Measurements from ENCODE around the gene GUCY2F.

- TF ChIP-seq, protein P1, sequence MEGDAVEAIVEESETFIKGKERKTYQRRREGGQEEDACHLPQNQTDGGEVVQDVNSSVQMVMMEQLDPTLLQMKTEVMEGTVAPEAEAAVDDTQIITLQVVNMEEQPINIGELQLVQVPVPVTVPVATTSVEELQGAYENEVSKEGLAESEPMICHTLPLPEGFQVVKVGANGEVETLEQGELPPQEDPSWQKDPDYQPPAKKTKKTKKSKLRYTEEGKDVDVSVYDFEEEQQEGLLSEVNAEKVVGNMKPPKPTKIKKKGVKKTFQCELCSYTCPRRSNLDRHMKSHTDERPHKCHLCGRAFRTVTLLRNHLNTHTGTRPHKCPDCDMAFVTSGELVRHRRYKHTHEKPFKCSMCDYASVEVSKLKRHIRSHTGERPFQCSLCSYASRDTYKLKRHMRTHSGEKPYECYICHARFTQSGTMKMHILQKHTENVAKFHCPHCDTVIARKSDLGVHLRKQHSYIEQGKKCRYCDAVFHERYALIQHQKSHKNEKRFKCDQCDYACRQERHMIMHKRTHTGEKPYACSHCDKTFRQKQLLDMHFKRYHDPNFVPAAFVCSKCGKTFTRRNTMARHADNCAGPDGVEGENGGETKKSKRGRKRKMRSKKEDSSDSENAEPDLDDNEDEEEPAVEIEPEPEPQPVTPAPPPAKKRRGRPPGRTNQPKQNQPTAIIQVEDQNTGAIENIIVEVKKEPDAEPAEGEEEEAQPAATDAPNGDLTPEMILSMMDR (IDR thresholded peaks at IDR 0.05) = no peak
- TF ChIP-seq EZH2 (IDR thresholded peaks at IDR 0.05) = no peak
- TF ChIP-seq EZH2phosphoT487 (IDR thresholded peaks at IDR 0.05) = no peak
Measured at GRCh38 chrX:109347632-109348031, 134.3 kb downstream of the GUCY2F start.

All from neural progenitor cell (in vitro differentiated cells).